Upper lobe of left lung (tissue), 4 donors: ENCODE measurements around the gene UFC1.
A peak's percentile ranks its signal among the peaks of the same experiment; 100 is the strongest.

Experiments used
- POLR2AphosphoS5 ChIP-seq, 2 donors: sonication (generic); formaldehyde crosslinking; IDR thresholded peaks; one replicate each; pipeline ENCODE4 v1.5.1; 2017; ENCODE audit warnings: antibody characterized with exemption in 2 of 2
- TF ChIP-seq, protein P1 (sequence below), 6 experiments: fragments of 450-650 bp in 4 of 6; fragments of 200-600 bp in 2 of 6; sonication (generic) in 2 of 6; IDR thresholded peaks; one replicate each; pipeline ENCODE4 v1.5.1; 2016 to 2019; ENCODE audit warnings: antibody characterized with exemption in 6 of 6

GRCh38 chr1:161165742-161166668 is 12.2 kb downstream of the UFC1 start, which contains the start of gene PPOX:
- TF ChIP-seq POLR2AphosphoS5 (IDR thresholded peaks at IDR 0.05) = peak; percentile 68 to 82
- TF ChIP-seq, protein P1, sequence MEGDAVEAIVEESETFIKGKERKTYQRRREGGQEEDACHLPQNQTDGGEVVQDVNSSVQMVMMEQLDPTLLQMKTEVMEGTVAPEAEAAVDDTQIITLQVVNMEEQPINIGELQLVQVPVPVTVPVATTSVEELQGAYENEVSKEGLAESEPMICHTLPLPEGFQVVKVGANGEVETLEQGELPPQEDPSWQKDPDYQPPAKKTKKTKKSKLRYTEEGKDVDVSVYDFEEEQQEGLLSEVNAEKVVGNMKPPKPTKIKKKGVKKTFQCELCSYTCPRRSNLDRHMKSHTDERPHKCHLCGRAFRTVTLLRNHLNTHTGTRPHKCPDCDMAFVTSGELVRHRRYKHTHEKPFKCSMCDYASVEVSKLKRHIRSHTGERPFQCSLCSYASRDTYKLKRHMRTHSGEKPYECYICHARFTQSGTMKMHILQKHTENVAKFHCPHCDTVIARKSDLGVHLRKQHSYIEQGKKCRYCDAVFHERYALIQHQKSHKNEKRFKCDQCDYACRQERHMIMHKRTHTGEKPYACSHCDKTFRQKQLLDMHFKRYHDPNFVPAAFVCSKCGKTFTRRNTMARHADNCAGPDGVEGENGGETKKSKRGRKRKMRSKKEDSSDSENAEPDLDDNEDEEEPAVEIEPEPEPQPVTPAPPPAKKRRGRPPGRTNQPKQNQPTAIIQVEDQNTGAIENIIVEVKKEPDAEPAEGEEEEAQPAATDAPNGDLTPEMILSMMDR (IDR thresholded peaks at IDR 0.05) = peak in 4 of 6 experiments; percentile 32 to 43 (median 34)
